H1 (cell line): ENCODE data around the gene SGO1. TPM values are rescaled to one million over a fixed set of nuclear protein-coding genes. Genes with fewer than 3 reads are reported as not detected.

Experiments
- CTCF ChIA-PET: fragments of 300-600 bp; sonication (Branson Sonifier 250); formaldehyde crosslinking; loops from one replicate; lab custom pipeline; 2021; ENCODE audit not compliant: partially characterized antibody; lab: Charles Lee
- POLR2A ChIA-PET: fragments of 300-600 bp; sonication (Branson Sonifier 250); formaldehyde crosslinking; loops from one replicate; lab custom pipeline; 2021; ENCODE audit warnings: inconsistent platforms; ENCODE audit not compliant: partially characterized antibody; lab: Charles Lee
- DNase-seq, 2 experiments: peaks; one replicate each; pipeline versions ENCODE4 v3.0.0 to v3.0.0-alpha.2; 2010 to 2022; ENCODE audit warnings: low spot score in 2 of 2, low read depth in 1 of 2, mixed read lengths in 1 of 2
- FAIRE-seq: peaks from 2 replicates; lab custom pipeline; 2011; peaks lifted over from hg19 to GRCh38; lab: Jason Lieb, UNC
- H2AFZ ChIP-seq: 2 replicates; pipeline ENCODE4 v1.8.1; 2012; ENCODE audit warnings: low read length, inconsistent platforms
- H2AK5ac ChIP-seq: 2 replicates; pipeline ENCODE4 v1.6.1; 2013; ENCODE audit warnings: low read depth, low read length
- H2BK120ac ChIP-seq: replicated peaks from 2 replicates; pipeline ENCODE3; 2013; ENCODE audit warnings: low read depth, low read length, inconsistent platforms
- H2BK12ac ChIP-seq: 2 replicates; pipeline ENCODE4 v1.6.1; 2013; ENCODE audit warnings: low read depth, low read length
- H2BK15ac ChIP-seq: 2 replicates; pipeline ENCODE4 v1.6.1; 2013; ENCODE audit warnings: low read length
- H2BK20ac ChIP-seq: 2 replicates; pipeline ENCODE4 v1.6.1; 2013; ENCODE audit warnings: low read length
- H2BK5ac ChIP-seq: 2 replicates; pipeline ENCODE4 v1.6.1; 2013; ENCODE audit warnings: low read depth, low read length
- H3K14ac ChIP-seq: 2 replicates; pipeline ENCODE4 v1.6.1; 2013; ENCODE audit warnings: inconsistent platforms; ENCODE audit not compliant: insufficient read length
- H3K18ac ChIP-seq: 2 replicates; pipeline ENCODE4 v1.6.1; 2013; ENCODE audit warnings: low read length; ENCODE audit errors: extremely low read depth
- H3K23ac ChIP-seq: 2 replicates; pipeline ENCODE4 v1.6.1; 2013; ENCODE audit warnings: inconsistent platforms; ENCODE audit not compliant: insufficient read length
- H3K23me2 ChIP-seq: 2 replicates; pipeline ENCODE4 v1.6.1; 2013; ENCODE audit warnings: low read depth, low read length
- H3K27ac ChIP-seq: 2 replicates; pipeline ENCODE4 v1.6.1; 2011; ENCODE audit warnings: low read depth, low read length, inconsistent platforms
- H3K27me3 ChIP-seq, 4 experiments: replicated peaks in 1 of 4; 1 replicate in 1 of 4; 2 replicates in 3 of 4; pipeline versions ENCODE4 v1.6.1 to v1.8.1; 2011 to 2013; ENCODE audit warnings: low read length in 3 of 4, mild to moderate bottlenecking in 3 of 4, inconsistent platforms in 2 of 4, mixed read lengths in 2 of 4, moderate library complexity in 1 of 4; ENCODE audit not compliant: control insufficient read depth in 3 of 4, insufficient read depth in 3 of 4; ENCODE audit errors: extremely low read depth in 1 of 4
- H3K36me3 ChIP-seq, 4 experiments: 2 replicates each; pipeline versions ENCODE4 v1.6.1 to v1.8.1; 2011 to 2013; ENCODE audit warnings: mild to moderate bottlenecking in 4 of 4, low read length in 3 of 4, moderate library complexity in 2 of 4, control low read depth in 1 of 4, inconsistent platforms in 1 of 4; ENCODE audit not compliant: insufficient read depth in 4 of 4, control insufficient read depth in 2 of 4
- H3K4ac ChIP-seq: replicated peaks from 2 replicates; pipeline ENCODE3; 2013; ENCODE audit warnings: low read length, low read depth, mixed read lengths, inconsistent platforms; ENCODE audit not compliant: insufficient read length
- H3K4me1 ChIP-seq, 4 experiments: replicated peaks in 1 of 4; 1 replicate in 1 of 4; 2 replicates in 3 of 4; pipeline versions ENCODE4 v1.6.1 to v1.8.1; 2011 to 2013; ENCODE audit warnings: low read length in 3 of 4, inconsistent platforms in 2 of 4, mixed read lengths in 1 of 4; ENCODE audit not compliant: insufficient read depth in 4 of 4, control insufficient read depth in 3 of 4
- H3K4me2 ChIP-seq, 2 experiments: 2 replicates each; pipeline versions ENCODE4 v1.6.1 to v1.8.1; 2011 to 2013; ENCODE audit warnings: low read depth in 2 of 2, low read length in 2 of 2, control low read depth in 1 of 2, inconsistent platforms in 1 of 2, mild to moderate bottlenecking in 1 of 2; ENCODE audit not compliant: insufficient read depth in 1 of 2
- H3K4me3 ChIP-seq, 4 experiments: fragments of 200-600, 300-600 bp in 1 of 4; sonication (generic), shearing (Covaris generic), sonication (Bioruptor Twin) in 1 of 4; 2 replicates each; pipeline versions ENCODE4 v1.5.1 to v1.8.1; 2011 to 2016; ENCODE audit warnings: low read length in 4 of 4, low read depth in 3 of 4, control low read depth in 2 of 4, inconsistent platforms in 2 of 4, mild to moderate bottlenecking in 2 of 4, mixed read lengths in 1 of 4, moderate library complexity in 1 of 4; ENCODE audit not compliant: insufficient read depth in 2 of 4; ENCODE audit errors: extremely low read depth in 1 of 4
- H3K56ac ChIP-seq: replicated peaks from 2 replicates; pipeline ENCODE3; 2013; ENCODE audit warnings: low read depth, mild to moderate bottlenecking, mixed read lengths, low read length, inconsistent platforms; ENCODE audit not compliant: insufficient read length
- H3K79me1 ChIP-seq: 2 replicates; pipeline ENCODE4 v1.6.1; 2013; ENCODE audit warnings: low read depth, low read length, control low read depth
- H3K79me2 ChIP-seq, 2 experiments: 2 replicates each; pipeline versions ENCODE4 v1.6.1 to v1.8.1; 2012 to 2013; ENCODE audit warnings: low read length in 2 of 2, mild to moderate bottlenecking in 2 of 2, inconsistent platforms in 1 of 2; ENCODE audit not compliant: insufficient read depth in 2 of 2, control insufficient read depth in 1 of 2
- H3K9ac ChIP-seq, 4 experiments: replicated peaks in 1 of 4; 1 replicate in 1 of 4; 2 replicates in 3 of 4; pipeline versions ENCODE4 v1.6.1 to v1.8.1; 2011 to 2013; ENCODE audit warnings: low read depth in 3 of 4, low read length in 3 of 4, control low read depth in 2 of 4, mild to moderate bottlenecking in 2 of 4, moderate library complexity in 2 of 4, inconsistent platforms in 1 of 4; ENCODE audit errors: extremely low read depth in 1 of 4
- H3K9me3 ChIP-seq, 2 experiments: 2 replicates each; pipeline versions ENCODE4 v1.6.1 to v1.8.1; 2012 to 2013; ENCODE audit warnings: mild to moderate bottlenecking in 2 of 2, moderate library complexity in 2 of 2, control low read depth in 1 of 2, inconsistent platforms in 1 of 2, low read depth in 1 of 2, low read length in 1 of 2, mixed read lengths in 1 of 2; ENCODE audit not compliant: insufficient read depth in 2 of 2
- H4K20me1 ChIP-seq, 2 experiments: replicated peaks in 1 of 2; 2 replicates each; pipeline versions ENCODE3 to v1.8.1; 2011 to 2013; ENCODE audit warnings: inconsistent platforms in 2 of 2, low read length in 2 of 2, mild to moderate bottlenecking in 1 of 2; ENCODE audit not compliant: insufficient read depth in 2 of 2, control insufficient read depth in 1 of 2
- H4K5ac ChIP-seq: 2 replicates; pipeline ENCODE4 v1.6.1; 2013; ENCODE audit warnings: low read length, low read depth, mixed read lengths, inconsistent platforms; ENCODE audit not compliant: insufficient read length
- H4K8ac ChIP-seq: 2 replicates; pipeline ENCODE4 v1.8.0; 2013; ENCODE audit warnings: mild to moderate bottlenecking, moderate library complexity, low read length, inconsistent platforms; ENCODE audit not compliant: insufficient read depth; ENCODE audit errors: extremely low read depth
- H4K91ac ChIP-seq: replicated peaks from 2 replicates; pipeline ENCODE3; 2013; ENCODE audit warnings: low read length, mixed read lengths, inconsistent platforms; ENCODE audit not compliant: insufficient read length
- CBX8 ChIP-seq: fragments of 300-800, 300-1000 bp; sonication (generic); IDR thresholded peaks from 2 replicates; pipeline ENCODE4 v1.7.1; 2016; ENCODE audit warnings: low read depth, low read length, borderline replicate concordance
- CEBPB ChIP-seq: IDR thresholded peaks from 2 replicates; pipeline ENCODE4 v1.6.1; 2012; ENCODE audit warnings: low read depth, low read length
- EGR1 ChIP-seq: IDR thresholded peaks from 2 replicates; pipeline ENCODE4 v1.6.1; 2011; ENCODE audit warnings: low read depth, low read length, borderline replicate concordance
- GABPA ChIP-seq: IDR thresholded peaks from 2 replicates; pipeline ENCODE4 v1.6.1; 2011; ENCODE audit warnings: mild to moderate bottlenecking, low read length, moderate library complexity, borderline replicate concordance; ENCODE audit not compliant: insufficient read depth
- RBBP5 ChIP-seq: IDR thresholded peaks from 2 replicates; pipeline ENCODE4 v1.7.1; 2012; ENCODE audit warnings: low read depth, mild to moderate bottlenecking, inconsistent platforms, low read length, moderate library complexity, borderline replicate concordance
- SIRT6 ChIP-seq: IDR thresholded peaks from one replicate; pipeline ENCODE4 v1.7.1; 2012; ENCODE audit warnings: low read length, inconsistent platforms
- WGBS, 2 experiments: shearing (Covaris generic) in 1 of 2; methylation state at CpG; one replicate each; pipeline versions ENCODE4 v1.1.6 to v1.1.7; 2013 to 2015; ENCODE audit warnings: low lambda C conversion rate in 2 of 2, mixed read lengths in 2 of 2, inconsistent platforms in 1 of 2, low coverage in 1 of 2, missing lambda C conversion rate in 1 of 2; ENCODE audit not compliant: insufficient replicate concordance in 2 of 2, insufficient coverage in 1 of 2, insufficient read length in 1 of 2; ENCODE audit errors: extremely low coverage in 1 of 2, missing lambda C conversion rate in 1 of 2; 5-methylcytosine and 5-hydroxymethylcytosine counted together
- polyA plus RNA-seq, 7 experiments: library from polyadenylated mRNA; depleted of rRNA in 3 of 7; stranded (reverse) in 5 of 7; unstranded in 2 of 7; fragments of >200 nt in 5 of 7; fragments of 200-250 nt in 2 of 7; gene quantifications; 1 replicate in 5 of 7; 2 replicates in 1 of 7; 4 replicates in 1 of 7; pipeline versions ENCODE4 v1.2.1 to v1.2.3, GENCODE V29; 2011 to 2013; ENCODE audit warnings: missing spikeins in 2 of 7, mixed read lengths in 2 of 7
- total RNA-seq: library from RNA; stranded (reverse); fragmentation: NEBNext Ultra II Directional; extraction: Animal tissue kit (Norgen Biotek cat#: 25700); gene quantifications from 2 replicates; pipeline ENCODE4 v1.2.1, GENCODE V29; 2021
- TF ChIP-seq, protein P1 (sequence below): IDR thresholded peaks from 2 replicates; pipeline ENCODE4 v1.6.1; 2012; ENCODE audit warnings: low read length, inconsistent platforms

Gene SGO1
- total and polyA plus RNA-seq, 2 of the 8 experiments (the other 6 are each of a cell fraction or from before 2014, with no cell fraction given): 6.9 to 36.4 TPM

DNA sequence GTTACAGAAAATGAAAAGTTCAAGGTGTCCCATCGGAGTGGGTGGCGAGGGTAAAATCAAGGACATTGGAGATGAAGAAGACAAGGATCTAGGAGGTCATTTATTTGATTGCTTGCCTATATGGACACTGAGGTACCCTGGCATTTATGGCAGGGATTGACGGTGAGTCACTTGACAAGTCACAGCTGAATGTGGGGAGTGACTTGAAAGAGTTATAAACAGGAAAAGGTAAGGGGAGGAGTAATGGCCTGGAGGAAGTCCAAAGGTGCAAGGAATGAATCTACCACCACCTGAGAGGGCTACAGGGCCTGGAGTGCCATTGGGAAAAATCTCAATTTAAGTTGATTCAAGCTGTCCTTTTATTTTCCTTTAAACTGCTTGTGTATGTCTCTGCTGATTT lies 11.8 kb upstream of the SGO1 start:
- Histone ChIP-seq H3K14ac (no peak overlapping the region), H3K9me3 (no peaks in the 10 kb centered on the region), H3K56ac (no peak overlapping the region), H4K5ac (no peak overlapping the region), H4K91ac (no peak overlapping the region), H2BK15ac (no peak overlapping the region), H4K20me1 (no peaks in the 10 kb centered on the region), H3K18ac (no peak overlapping the region), H3K27ac (no peak overlapping the region), H2AK5ac (no peak overlapping the region), H3K23ac (no peak overlapping the region), H3K4me3 (no peak overlapping the region), H3K4me1 (no peaks in the 10 kb centered on the region), H3K27me3 (no peaks in the 10 kb centered on the region), H2AFZ (no peak overlapping the region), H3K23me2 (no peaks in the 10 kb centered on the region), H3K36me3 (no peaks in the 10 kb centered on the region), H3K4ac (no peak overlapping the region), H2BK5ac (no peak overlapping the region), H3K4me2 (no peak overlapping the region), H4K8ac (no peak overlapping the region), H3K79me2 (no peaks in the 10 kb centered on the region), H2BK12ac (no peak overlapping the region), H3K79me1 (no peaks in the 10 kb centered on the region), H3K9ac (no peak overlapping the region), H2BK120ac (no peak overlapping the region), H2BK20ac (0 out of 2 replicates have a peak overlapping the region, but pooled peaks have one; percentile 67)
- POLR2A ChIA-PET: no interaction called here
- 91% methylated on average over 3 of the region's 3 CpGs; no CpG with 5 or more reads in 1 of the 2 experiments for WGBS, 2 experiments
- TF ChIP-seq CBX8 (no peak), EGR1 (no peak), GABPA (no peak), SIRT6 (no peak), RBBP5 (no peak), CEBPB (no peak)
- TF ChIP-seq, protein P1, sequence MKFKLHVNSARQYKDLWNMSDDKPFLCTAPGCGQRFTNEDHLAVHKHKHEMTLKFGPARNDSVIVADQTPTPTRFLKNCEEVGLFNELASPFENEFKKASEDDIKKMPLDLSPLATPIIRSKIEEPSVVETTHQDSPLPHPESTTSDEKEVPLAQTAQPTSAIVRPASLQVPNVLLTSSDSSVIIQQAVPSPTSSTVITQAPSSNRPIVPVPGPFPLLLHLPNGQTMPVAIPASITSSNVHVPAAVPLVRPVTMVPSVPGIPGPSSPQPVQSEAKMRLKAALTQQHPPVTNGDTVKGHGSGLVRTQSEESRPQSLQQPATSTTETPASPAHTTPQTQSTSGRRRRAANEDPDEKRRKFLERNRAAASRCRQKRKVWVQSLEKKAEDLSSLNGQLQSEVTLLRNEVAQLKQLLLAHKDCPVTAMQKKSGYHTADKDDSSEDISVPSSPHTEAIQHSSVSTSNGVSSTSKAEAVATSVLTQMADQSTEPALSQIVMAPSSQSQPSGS: no peak
- CTCF ChIA-PET: interaction anchor here (1.5 kb wide), 1 partner anchor 9 kb away, joined by 4 read pairs; no protein-coding TSS in a partner anchor
- no peak for FAIRE-seq
- DNase-seq: no peak
